Measurements from ENCODE around the gene HOXA11. TPM values are rescaled to one million over a fixed set of nuclear protein-coding genes. Genes with fewer than 3 reads are reported as not detected.

The HOXA11 gene
- polyA plus RNA-seq, 1 donor from 2014 or later, result not detected

DNA sequence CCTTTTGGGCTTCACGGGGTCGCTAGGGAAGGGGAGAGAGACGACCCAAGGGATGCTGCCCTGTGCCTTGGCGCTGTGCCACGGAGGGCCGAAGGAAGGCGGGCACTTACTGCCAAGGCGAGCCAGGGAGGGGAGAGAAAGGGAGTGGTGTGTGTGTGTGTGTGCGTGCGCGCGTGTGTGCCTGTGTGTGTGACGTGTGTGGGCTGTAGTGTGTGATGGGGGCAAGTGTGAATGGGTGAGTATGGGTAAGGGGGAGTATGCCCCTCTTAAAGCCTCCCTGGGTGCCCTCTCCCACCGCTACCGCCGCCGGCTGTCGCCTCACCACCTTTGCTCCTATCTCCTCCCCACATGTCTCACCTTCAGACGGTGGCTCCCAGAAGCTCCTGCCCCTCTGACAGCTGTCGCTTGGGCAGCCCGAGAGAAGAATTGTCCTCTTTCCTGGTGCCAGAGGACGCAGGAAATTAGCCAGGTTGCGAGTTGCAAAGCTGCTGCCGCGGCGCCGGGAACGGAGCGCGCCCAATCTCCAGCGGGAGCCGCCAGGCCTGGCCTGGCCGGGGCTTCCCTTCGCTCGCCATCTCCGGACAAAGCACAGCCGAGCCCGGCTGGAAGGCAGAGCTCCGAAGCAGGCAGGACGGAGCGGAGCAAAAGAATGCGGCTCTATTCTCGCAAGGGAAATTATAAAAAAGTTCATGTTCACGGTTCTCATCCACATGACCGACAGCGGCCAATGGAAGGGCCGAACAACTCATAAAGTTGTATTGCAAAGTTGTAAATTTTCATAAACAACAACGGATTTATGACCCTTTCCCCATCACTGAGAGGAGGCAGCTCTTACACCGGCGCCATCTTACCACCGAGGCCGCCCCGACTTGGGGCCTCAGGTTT is 32.9 kb downstream of the HOXA11 start, which contains the start of gene HOXA3:
TSS of gene HOXA3 (minus strand) at position 653 of the 885 bp plus-strand sequence. CDS start 41,943 bp downstream, outside the sequence.
- H2AFZ ChIP-seq (ENCODE audit: low read depth, low read length), result no peak within 1 kb of the TSS
- no peaks in the 10 kb centered on the region for H3K9me2 ChIP-seq (ENCODE audit: insufficient read depth, low read length)
- peak within 1 kb of the TSS; percentile 56 for H3K4me3 ChIP-seq (ENCODE audit: low read length)
- peaks cover 23% of the 10 kb centered on the region for H3K9me3 ChIP-seq (ENCODE audit: low read length)
- no peak within 1 kb of the TSS for H3K27ac ChIP-seq (ENCODE audit: low read length)
- no peaks in the 10 kb centered on the region for H4K20me1 ChIP-seq (ENCODE audit: insufficient read depth)
- H3K79me2 ChIP-seq (replicated peaks; ENCODE audit: insufficient read depth, low read length), result no peaks in the 10 kb centered on the region
- peaks cover 100% of the 10 kb centered on the region for H3K27me3 ChIP-seq (ENCODE audit: insufficient read depth, low read depth, low read length)
- no peaks in the 10 kb centered on the region for H3K36me3 ChIP-seq (ENCODE audit: insufficient read depth, low read length)
- H3F3A ChIP-seq (ENCODE audit: insufficient read depth, low read length, poor library complexity, severe bottlenecking), result no peaks in the 10 kb centered on the region
- no peak within 1 kb of the TSS for H3K4me2 ChIP-seq (ENCODE audit: low read length)
- TF ChIP-seq, protein P1, sequence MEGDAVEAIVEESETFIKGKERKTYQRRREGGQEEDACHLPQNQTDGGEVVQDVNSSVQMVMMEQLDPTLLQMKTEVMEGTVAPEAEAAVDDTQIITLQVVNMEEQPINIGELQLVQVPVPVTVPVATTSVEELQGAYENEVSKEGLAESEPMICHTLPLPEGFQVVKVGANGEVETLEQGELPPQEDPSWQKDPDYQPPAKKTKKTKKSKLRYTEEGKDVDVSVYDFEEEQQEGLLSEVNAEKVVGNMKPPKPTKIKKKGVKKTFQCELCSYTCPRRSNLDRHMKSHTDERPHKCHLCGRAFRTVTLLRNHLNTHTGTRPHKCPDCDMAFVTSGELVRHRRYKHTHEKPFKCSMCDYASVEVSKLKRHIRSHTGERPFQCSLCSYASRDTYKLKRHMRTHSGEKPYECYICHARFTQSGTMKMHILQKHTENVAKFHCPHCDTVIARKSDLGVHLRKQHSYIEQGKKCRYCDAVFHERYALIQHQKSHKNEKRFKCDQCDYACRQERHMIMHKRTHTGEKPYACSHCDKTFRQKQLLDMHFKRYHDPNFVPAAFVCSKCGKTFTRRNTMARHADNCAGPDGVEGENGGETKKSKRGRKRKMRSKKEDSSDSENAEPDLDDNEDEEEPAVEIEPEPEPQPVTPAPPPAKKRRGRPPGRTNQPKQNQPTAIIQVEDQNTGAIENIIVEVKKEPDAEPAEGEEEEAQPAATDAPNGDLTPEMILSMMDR (IDR thresholded peaks at IDR 0.05; ENCODE audit: poor library complexity, severe bottlenecking), result no peak
- TF ChIP-seq EP300 (conservative IDR thresholded peaks at IDR 0.05; ENCODE audit: poor library complexity, severe bottlenecking), result no peak
- TF ChIP-seq EZH2 (IDR thresholded peaks at IDR 0.05; ENCODE audit: borderline replicate concordance, insufficient read depth, low read length, poor library complexity, severe bottlenecking), result peak; percentile 41
- TF ChIP-seq TAF1 (IDR thresholded peaks at IDR 0.05; ENCODE audit: low read depth), result no peak
- TF ChIP-seq, protein P2, sequence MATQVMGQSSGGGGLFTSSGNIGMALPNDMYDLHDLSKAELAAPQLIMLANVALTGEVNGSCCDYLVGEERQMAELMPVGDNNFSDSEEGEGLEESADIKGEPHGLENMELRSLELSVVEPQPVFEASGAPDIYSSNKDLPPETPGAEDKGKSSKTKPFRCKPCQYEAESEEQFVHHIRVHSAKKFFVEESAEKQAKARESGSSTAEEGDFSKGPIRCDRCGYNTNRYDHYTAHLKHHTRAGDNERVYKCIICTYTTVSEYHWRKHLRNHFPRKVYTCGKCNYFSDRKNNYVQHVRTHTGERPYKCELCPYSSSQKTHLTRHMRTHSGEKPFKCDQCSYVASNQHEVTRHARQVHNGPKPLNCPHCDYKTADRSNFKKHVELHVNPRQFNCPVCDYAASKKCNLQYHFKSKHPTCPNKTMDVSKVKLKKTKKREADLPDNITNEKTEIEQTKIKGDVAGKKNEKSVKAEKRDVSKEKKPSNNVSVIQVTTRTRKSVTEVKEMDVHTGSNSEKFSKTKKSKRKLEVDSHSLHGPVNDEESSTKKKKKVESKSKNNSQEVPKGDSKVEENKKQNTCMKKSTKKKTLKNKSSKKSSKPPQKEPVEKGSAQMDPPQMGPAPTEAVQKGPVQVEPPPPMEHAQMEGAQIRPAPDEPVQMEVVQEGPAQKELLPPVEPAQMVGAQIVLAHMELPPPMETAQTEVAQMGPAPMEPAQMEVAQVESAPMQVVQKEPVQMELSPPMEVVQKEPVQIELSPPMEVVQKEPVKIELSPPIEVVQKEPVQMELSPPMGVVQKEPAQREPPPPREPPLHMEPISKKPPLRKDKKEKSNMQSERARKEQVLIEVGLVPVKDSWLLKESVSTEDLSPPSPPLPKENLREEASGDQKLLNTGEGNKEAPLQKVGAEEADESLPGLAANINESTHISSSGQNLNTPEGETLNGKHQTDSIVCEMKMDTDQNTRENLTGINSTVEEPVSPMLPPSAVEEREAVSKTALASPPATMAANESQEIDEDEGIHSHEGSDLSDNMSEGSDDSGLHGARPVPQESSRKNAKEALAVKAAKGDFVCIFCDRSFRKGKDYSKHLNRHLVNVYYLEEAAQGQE (IDR thresholded peaks at IDR 0.05; ENCODE audit: borderline replicate concordance), result no peak
- TF ChIP-seq POLR2AphosphoS5 (IDR thresholded peaks at IDR 0.05), result no peak
- no peak for TF ChIP-seq SMC3 (conservative IDR thresholded peaks at IDR 0.05; ENCODE audit: poor library complexity)
- no peak within 1 kb of the TSS for H3K9ac ChIP-seq (ENCODE audit: low read length)

DNA sequence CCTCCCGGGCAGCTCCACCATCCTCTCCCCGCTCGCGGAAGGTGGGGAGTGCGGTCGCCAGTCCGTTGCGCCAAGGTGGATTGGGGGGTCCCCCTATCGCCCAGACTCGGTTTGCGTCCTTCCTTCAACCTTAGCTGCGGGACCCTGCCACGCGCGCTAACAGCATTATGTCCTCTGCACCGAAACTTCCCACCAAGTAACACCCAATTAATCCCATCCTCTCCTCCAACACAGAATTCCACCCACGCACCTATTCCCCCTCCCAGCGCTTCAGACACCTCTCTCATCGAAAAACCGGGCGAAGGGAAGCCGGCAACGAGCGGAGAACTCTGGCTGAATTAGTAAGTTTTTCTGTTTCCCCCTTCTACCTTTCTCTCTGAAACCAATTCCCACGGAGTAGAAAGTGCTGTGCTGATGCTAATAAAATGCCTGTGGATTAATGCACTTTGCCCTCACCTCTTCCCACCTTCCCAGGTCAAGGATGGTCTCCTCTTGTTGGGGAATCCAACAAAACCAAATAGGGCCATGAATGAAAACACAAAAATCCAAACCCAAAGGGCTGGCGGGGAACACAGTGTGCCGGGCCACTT is 33.6 kb downstream of the HOXA11 start:
- Histone ChIP-seq H3K9ac (ENCODE audit: low read length) (no peak overlapping the region), H3F3A (ENCODE audit: insufficient read depth, low read length, poor library complexity, severe bottlenecking) (no peaks in the 10 kb centered on the region), H2AFZ (ENCODE audit: low read depth, low read length) (no peak overlapping the region), H3K36me3 (ENCODE audit: insufficient read depth, low read length) (no peaks in the 10 kb centered on the region), H3K79me2 (replicated peaks; ENCODE audit: insufficient read depth, low read length) (no peaks in the 10 kb centered on the region), H3K27ac (ENCODE audit: low read length) (no peak overlapping the region), H3K4me3 (ENCODE audit: low read length) (peak overlapping the region; percentile 56), H3K4me2 (ENCODE audit: low read length) (peak overlapping the region; percentile 5), H3K9me3 (ENCODE audit: low read length) (peaks cover 29% of the 10 kb centered on the region), H4K20me1 (ENCODE audit: insufficient read depth) (no peaks in the 10 kb centered on the region), H3K27me3 (ENCODE audit: insufficient read depth, low read depth, low read length) (peaks cover 100% of the 10 kb centered on the region), H3K9me2 (ENCODE audit: insufficient read depth, low read length) (no peaks in the 10 kb centered on the region)
- TF ChIP-seq, protein P2 (IDR thresholded peaks at IDR 0.05; ENCODE audit: borderline replicate concordance), result no peak
- TF ChIP-seq EZH2 (IDR thresholded peaks at IDR 0.05; ENCODE audit: borderline replicate concordance, insufficient read depth, low read length, poor library complexity, severe bottlenecking), result peak; percentile 18
